ENCODE data around the gene TECPR2.

- TF ChIP-seq, protein P1, sequence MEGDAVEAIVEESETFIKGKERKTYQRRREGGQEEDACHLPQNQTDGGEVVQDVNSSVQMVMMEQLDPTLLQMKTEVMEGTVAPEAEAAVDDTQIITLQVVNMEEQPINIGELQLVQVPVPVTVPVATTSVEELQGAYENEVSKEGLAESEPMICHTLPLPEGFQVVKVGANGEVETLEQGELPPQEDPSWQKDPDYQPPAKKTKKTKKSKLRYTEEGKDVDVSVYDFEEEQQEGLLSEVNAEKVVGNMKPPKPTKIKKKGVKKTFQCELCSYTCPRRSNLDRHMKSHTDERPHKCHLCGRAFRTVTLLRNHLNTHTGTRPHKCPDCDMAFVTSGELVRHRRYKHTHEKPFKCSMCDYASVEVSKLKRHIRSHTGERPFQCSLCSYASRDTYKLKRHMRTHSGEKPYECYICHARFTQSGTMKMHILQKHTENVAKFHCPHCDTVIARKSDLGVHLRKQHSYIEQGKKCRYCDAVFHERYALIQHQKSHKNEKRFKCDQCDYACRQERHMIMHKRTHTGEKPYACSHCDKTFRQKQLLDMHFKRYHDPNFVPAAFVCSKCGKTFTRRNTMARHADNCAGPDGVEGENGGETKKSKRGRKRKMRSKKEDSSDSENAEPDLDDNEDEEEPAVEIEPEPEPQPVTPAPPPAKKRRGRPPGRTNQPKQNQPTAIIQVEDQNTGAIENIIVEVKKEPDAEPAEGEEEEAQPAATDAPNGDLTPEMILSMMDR (IDR thresholded peaks at IDR 0.05; ENCODE audit: poor library complexity) = no peak
- no peak for TF ChIP-seq EZH2 (IDR thresholded peaks at IDR 0.05; ENCODE audit: borderline replicate concordance)
- no peak for TF ChIP-seq EZH2phosphoT487 (IDR thresholded peaks at IDR 0.05; ENCODE audit: low read depth, severe bottlenecking, unreplicated experiment)
Measured at GRCh38 chr14:102471921-102472790, 109.4 kb downstream of the TECPR2 start.
